Aorta (tissue), 5 donors: ENCODE results near the gene TMEM222. TPM values are rescaled to one million over a fixed set of nuclear protein-coding genes. Genes with fewer than 3 reads are reported as not detected.
A peak's percentile ranks its signal among the peaks of the same experiment; 100 is the strongest.

Experiments used
- ATAC-seq: fragments of 200-7000 bp; cut with Tn5 transposase; one replicate; pipeline ENCODE4 v1.9.1; 2022; ENCODE audit warnings: moderate library complexity; ENCODE audit not compliant: low FRiP score
- DNase-seq, 2 donors: peaks; one replicate each; pipeline ENCODE4 v3.0.0-alpha.2; 2020
- H3K27ac ChIP-seq, 2 donors: one replicate each; pipeline ENCODE4 v1.5.1; 2013; ENCODE audit warnings: low read length in 2 of 2, mild to moderate bottlenecking in 2 of 2, moderate library complexity in 2 of 2, control low read depth in 1 of 2, inconsistent platforms in 1 of 2, low read depth in 1 of 2
- H3K27me3 ChIP-seq, 2 donors: one replicate each; pipeline ENCODE4 v1.6.1; 2013; ENCODE audit warnings: control low read depth in 1 of 2, low read length in 1 of 2, mild to moderate bottlenecking in 1 of 2, moderate library complexity in 1 of 2; ENCODE audit not compliant: insufficient read depth in 2 of 2, control insufficient read depth in 1 of 2
- H3K36me3 ChIP-seq, 2 donors: one replicate each; pipeline ENCODE4 v1.6.1; 2013; ENCODE audit warnings: control low read depth in 1 of 2, low read length in 1 of 2, mild to moderate bottlenecking in 1 of 2; ENCODE audit not compliant: insufficient read depth in 2 of 2, control insufficient read depth in 1 of 2
- H3K4me1 ChIP-seq, 2 donors: one replicate each; pipeline ENCODE4 v1.6.1; 2013; ENCODE audit warnings: low read length in 2 of 2, control low read depth in 1 of 2, mild to moderate bottlenecking in 1 of 2, moderate library complexity in 1 of 2; ENCODE audit not compliant: insufficient read depth in 2 of 2, control insufficient read depth in 1 of 2
- H3K4me3 ChIP-seq, 2 donors: one replicate each; pipeline ENCODE4 v1.5.1; 2013; ENCODE audit warnings: low read length in 2 of 2, control low read depth in 1 of 2, mild to moderate bottlenecking in 1 of 2
- H3K9me3 ChIP-seq: one replicate; pipeline ENCODE4 v1.6.1; 2013; ENCODE audit warnings: mild to moderate bottlenecking, low read length; ENCODE audit not compliant: control insufficient read depth
- WGBS, 2 donors: extraction: QIAGEN DNeasy Blood & Tissue Kit; methylation state at CpG; one replicate each; pipeline ENCODE4 v1.1.7; 2013; 5-methylcytosine and 5-hydroxymethylcytosine counted together
- intact Hi-C, 2 donors: fragments of 100-400 bp; cut with DNase I; formaldehyde crosslinking; loops; one replicate each; pipeline versions ENCODE4 v1.14.2 to v1.15.0; 2022
- polyA plus RNA-seq, 2 donors: library from polyadenylated mRNA; stranded (reverse); fragments of 200-250 nt; gene quantifications; one replicate each; pipeline ENCODE4 v1.2.3, GENCODE V29; 2013
- total RNA-seq, 2 donors: library from RNA; stranded (reverse); fragmentation: NEBNext Ultra II Directional; extraction: Animal tissue kit (Norgen Biotek cat#: 25700); gene quantifications; one replicate each; pipeline ENCODE4 v1.2.1, GENCODE V29; 2021
- donor health status: healthy with polysubstance abuse.
- donor health status: Bipolar disorder and iron deficiency.
- donor health status: DM: no; HTN: no; CAD: no.
- donor health status: DM: no; HTN: no; CAD: no.
- donor health status: DM: yes; HTN: yes; CAD: no.

Gene TMEM222
- total and polyA plus RNA-seq, 4 donors, result 19.9 to 49.1 (median 29.9) TPM

DNA sequence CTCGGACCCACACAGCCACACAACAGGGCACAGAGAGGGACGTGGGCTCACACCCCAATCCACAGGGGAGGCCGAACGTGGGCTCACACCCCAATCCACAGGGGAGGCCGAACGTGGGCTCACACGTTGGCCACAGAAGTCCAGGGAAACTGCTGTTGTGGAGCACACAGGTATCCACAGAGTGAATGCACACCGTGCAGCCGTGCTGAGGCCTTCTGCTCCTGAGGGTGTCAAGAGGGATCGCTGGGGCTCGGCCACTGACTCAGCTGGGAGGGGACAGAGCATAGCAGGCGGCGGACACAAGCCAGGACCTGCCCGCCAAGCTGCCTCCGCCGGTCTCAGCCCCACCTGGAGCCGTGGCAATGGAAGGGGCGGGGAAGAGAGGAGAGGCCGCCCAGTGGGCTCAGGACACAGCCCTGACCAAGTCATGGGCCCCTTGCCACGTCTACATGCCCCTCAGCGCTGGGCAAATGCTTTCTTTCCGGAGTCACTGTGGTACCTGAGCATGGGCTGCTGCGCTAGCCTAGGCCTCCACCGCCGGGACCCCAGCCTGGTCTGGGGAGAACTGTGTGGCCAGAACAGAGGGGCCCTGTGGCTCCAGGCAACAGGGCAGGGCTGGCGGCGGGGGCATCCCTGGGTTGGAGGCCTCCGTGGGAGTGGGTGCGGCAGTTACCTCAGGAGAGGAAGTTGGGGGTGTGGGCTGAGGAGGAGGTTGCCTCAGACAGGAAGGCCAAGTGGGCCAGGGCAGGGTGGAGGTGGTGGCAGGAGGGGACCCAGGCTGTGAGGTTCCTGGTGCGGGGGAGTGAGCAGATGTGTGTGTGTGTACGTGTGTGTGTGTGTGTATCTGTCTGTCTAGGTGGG, 21.0 kb downstream of the TMEM222 start:
- WGBS, 2 donors, result 69 to 71% methylated on average over 30 to 31 of the region's 31 CpGs
- Histone ChIP-seq H3K9me3 (no peaks in the 10 kb centered on the region), H3K36me3 (no peaks in the 10 kb centered on the region), H3K4me1 (no peaks in the 10 kb centered on the region), H3K27me3 (no peaks in the 10 kb centered on the region), H3K4me3 (no peak overlapping the region), H3K27ac (no peak overlapping the region)
- ATAC-seq (peak; percentile 46), DNase-seq (no peak)
- intact Hi-C loops, result no loop called here

DNA sequence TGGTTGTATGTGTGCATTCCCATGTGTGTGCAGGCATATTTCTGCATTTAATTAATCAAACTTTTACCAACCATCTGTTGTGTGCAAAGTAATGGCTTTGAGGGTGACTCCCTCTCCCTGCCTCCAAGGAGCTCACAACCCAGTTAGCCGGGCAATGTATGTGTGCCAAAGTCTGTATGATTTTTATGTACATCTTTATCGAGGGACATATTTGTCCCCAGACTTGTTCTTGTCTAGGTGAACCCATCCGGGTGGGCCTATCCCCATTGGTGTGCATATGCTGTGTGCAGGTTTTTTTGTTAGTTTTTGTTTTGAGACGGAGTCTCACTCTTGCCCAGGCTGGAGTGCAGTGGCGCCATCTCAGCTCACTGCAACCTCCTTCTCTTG, 21.7 kb downstream of the TMEM222 start:
- 78 to 82% methylated on average over 5 of the region's 5 CpGs for WGBS, 2 donors
- intact Hi-C loops, result no loop called here
- Histone ChIP-seq H3K36me3 (no peaks in the 10 kb centered on the region), H3K27ac (no peak overlapping the region), H3K4me3 (no peak overlapping the region), H3K9me3 (no peaks in the 10 kb centered on the region), H3K27me3 (no peaks in the 10 kb centered on the region), H3K4me1 (no peaks in the 10 kb centered on the region)
- DNase-seq (no peak), ATAC-seq (no peak)

DNA sequence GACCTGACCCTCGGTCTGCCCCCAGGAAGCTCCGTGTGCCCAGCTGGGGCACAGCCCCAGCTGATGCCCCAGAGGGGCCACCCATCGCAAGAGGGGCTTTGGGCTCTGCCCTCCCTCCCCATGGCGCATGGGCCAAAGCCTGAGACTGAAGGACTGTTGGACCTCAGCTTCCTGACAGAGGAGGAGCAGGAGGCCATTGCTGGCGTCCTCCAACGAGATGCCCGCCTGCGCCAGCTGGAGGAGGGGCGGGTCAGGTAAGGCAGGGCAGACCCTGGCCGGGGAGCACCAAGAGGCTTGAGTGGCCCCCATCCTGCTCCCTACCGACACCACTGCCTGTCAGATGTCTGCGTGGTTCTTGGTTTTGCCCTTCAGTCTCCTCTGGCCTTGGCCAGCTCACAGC, 23.3 kb downstream of the TMEM222 start:
- no peaks in the 10 kb centered on the region for H3K27me3 ChIP-seq
- H3K27ac ChIP-seq, result no peak overlapping the region
- no peaks in the 10 kb centered on the region for H3K36me3 ChIP-seq
- no peak for DNase-seq
- ATAC-seq, result no peak
- WGBS, 2 donors, result 89 to 90% methylated on average over 10 to 12 of the region's 12 CpGs
- no peaks in the 10 kb centered on the region for H3K4me1 ChIP-seq
- intact Hi-C loops, result no loop called here
- H3K9me3 ChIP-seq, result no peaks in the 10 kb centered on the region
- no peak overlapping the region for H3K4me3 ChIP-seq

DNA sequence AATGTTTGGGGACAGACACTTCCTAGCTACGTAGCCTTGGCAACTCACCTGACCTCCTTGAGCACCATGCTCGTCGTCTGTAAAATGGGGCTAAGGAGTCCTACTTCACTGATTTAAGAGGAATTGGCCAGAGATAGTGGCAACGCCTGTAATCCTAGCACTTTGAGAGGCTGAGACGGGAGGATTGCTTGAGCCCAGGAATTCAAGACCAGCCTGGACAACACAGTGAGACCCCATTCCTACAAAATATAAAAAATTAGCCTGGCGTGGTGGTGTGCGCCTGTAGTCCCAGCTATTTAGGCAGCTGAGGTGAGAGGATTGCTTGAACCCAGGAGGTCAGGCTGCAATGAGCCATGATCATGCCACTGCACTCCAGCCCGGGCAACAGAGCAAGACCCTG, 24.4 kb downstream of the TMEM222 start:
- 92 to 94% methylated on average over 8 of the region's 8 CpGs for WGBS, 2 donors
- Histone ChIP-seq H3K9me3 (no peaks in the 10 kb centered on the region), H3K36me3 (no peaks in the 10 kb centered on the region), H3K27me3 (no peaks in the 10 kb centered on the region), H3K4me1 (no peaks in the 10 kb centered on the region), H3K4me3 (no peak overlapping the region), H3K27ac (no peak overlapping the region)
- intact Hi-C loops, result no loop called here
- ATAC-seq, result no peak
- no peak for DNase-seq

DNA sequence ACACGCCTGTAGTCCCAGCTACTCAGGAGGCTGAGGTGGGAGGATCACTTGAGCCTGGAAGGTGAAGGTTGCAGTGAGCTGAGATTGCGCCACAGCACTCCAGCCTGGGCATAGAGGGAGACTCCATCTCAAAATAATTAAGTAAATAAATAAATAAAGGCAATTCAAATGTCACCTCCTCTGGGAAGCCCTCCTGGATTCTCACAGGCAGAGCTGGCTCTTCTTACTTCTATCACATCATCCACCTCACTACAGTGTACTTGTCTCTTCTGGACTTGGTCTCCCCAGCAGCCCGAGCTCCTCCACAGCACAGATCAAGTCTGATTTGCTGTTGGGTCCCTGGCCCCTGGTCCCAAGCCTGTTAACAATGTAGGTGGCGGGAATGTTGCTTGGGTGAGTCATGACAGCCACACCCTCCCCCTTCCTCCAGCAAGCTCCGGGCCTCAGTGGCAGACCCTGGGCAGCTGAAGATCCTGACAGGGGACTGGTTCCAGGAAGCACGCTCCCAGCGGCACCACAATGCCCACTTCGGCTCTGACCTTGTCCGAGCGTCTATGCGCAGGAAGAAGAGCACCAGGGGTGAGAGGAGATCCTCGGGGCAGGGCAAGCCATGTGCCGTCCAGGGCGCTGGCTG, 25.1 kb downstream of the TMEM222 start:
- H3K27ac ChIP-seq, result no peak overlapping the region
- H3K27me3 ChIP-seq, result no peaks in the 10 kb centered on the region
- no peaks in the 10 kb centered on the region for H3K4me1 ChIP-seq
- H3K9me3 ChIP-seq, result no peaks in the 10 kb centered on the region
- no peak for ATAC-seq
- H3K36me3 ChIP-seq, result no peaks in the 10 kb centered on the region
- intact Hi-C loops, result no loop called here
- 80 to 83% methylated on average over 14 of the region's 14 CpGs for WGBS, 2 donors
- H3K4me3 ChIP-seq, result no peak overlapping the region
- no peak for DNase-seq

DNA sequence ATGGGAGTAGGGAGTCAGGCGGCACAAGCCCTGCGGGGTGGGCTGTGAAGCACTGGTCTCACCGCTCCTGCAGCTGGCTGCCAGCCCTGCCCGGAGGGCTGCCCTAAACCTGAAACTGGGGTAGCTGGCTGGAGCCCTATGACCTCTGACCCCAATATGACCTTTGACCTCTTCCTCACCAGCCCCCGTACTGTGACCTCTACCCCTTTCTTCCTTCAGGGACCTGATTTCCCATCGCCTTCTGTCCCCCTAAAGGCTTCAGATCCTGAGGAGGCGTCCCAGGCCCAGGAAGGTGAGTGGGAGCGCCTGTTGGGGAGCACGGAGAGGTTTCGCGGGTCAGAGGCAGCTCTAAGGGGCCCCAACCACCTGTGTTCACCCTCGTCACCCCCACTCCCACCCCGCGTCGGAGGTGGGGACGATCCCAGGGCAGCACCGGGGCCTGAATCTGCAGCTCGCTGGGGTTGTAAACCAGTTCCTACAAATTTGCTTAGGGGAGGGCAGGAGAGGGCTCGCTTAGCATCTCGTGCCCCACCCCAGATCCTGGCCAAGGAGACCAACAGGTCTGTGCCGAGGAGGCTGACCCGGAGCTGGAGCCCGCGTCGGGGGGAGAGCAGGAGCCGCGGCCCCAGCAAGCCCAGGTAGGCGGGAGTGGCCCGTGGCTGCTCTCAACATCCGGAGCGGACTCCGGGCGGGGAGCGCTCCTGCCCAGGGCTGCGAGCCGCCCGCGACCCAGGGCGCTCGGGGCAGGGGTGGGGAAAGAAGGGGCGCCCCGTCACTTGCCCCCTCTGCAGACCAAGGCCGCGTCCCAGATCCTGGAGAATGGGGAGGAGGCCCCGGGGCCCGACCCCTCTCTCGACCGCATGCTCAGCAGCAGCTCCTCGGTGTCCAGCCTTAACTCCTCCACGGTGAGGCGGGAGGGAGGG, 27.2 kb downstream of the TMEM222 start:
- no peaks in the 10 kb centered on the region for H3K4me1 ChIP-seq
- H3K27ac ChIP-seq, result no peak overlapping the region
- 18 to 20% methylated on average over 45 to 51 of the region's 51 CpGs for WGBS, 2 donors
- no peaks in the 10 kb centered on the region for H3K27me3 ChIP-seq
- no peak overlapping the region for H3K4me3 ChIP-seq
- no peaks in the 10 kb centered on the region for H3K9me3 ChIP-seq
- intact Hi-C loops, result no loop called here
- peaks cover 0 to 4% of the 10 kb centered on the region in 2 donors for H3K36me3 ChIP-seq
- ATAC-seq, result peak; percentile 23
- DNase-seq, result no peak

DNA sequence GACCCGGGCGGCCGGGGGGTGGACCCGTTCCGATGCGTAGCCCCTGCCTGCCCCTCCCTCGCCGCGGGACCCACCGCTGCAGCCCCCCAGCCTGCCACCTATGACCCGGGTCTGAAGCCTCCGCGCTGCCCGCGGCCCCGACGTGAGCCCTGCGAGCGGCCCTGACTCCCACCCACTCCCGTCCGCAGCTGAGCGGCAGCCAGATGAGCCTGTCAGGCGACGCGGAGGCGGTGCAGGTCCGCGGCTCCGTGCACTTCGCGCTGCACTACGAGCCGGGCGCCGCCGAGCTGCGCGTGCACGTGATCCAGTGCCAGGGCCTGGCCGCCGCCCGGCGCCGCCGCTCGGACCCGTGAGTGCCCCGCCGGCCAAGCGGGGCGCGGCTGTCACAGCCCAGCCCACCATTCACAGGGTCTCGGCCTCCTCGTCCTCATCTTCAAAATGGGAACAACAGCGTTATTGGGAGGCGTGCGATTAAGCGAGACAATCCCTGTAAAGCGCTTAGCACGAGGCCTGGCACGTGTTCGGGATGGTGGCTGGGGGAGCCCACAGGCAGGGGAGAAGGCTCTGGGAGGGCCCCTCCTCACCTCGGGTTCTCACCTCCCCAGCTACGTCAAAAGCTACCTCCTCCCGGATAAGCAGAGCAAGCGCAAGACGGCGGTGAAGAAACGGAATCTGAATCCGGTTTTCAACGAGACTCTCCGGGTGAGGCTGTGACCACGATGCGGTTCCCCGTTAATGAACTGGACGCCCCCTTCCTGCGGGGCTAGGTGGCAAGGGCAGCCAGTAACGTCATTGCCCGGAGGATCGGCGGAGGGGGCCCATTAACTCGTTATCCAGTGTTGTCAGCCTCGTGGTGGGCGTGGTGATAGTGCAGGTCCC, 28.1 kb downstream of the TMEM222 start:
- intact Hi-C loops, result no loop called here
- no peak overlapping the region for H3K4me3 ChIP-seq
- H3K9me3 ChIP-seq, result no peaks in the 10 kb centered on the region
- ATAC-seq (peak; percentile 68), DNase-seq (peak in 1 of 2 donors; percentile 90)
- WGBS, 2 donors, result 4 to 6% methylated on average over 81 to 84 of the region's 84 CpGs
- H3K4me1 ChIP-seq, result no peaks in the 10 kb centered on the region
- no peak overlapping the region for H3K27ac ChIP-seq
- no peaks in the 10 kb centered on the region for H3K27me3 ChIP-seq
- H3K36me3 ChIP-seq, result peaks cover 0 to 4% of the 10 kb centered on the region in 2 donors
